AG04449 (cell line): ENCODE results near the gene EHD2.

Source experiments
- CTCF ChIA-PET: fragments of 350-600 bp; formaldehyde crosslinking; extraction: SDS; loops from one replicate; lab custom pipeline; 2021; ENCODE audit warnings: antibody characterized with exemption; lab: Yijun Ruan, JAX
- POLR2A ChIA-PET: fragments of 400-600, 350-600 bp; formaldehyde crosslinking; extraction: SDS; loops from one replicate; lab custom pipeline; 2020; ENCODE audit warnings: antibody characterized with exemption, inconsistent platforms; lab: Yijun Ruan, JAX
- DNase-seq: peaks from one replicate; pipeline ENCODE4 v3.0.0-alpha.2; 2010; ENCODE audit warnings: low read depth, low spot score
- H3K4me3 ChIP-seq: 2 replicates; pipeline ENCODE4 v1.5.1; 2011; ENCODE audit warnings: low read depth, mild to moderate bottlenecking, control low read depth, low read length
- CTCF ChIP-seq: IDR thresholded peaks from one replicate; pipeline ENCODE4 v1.5.1; 2011; ENCODE audit warnings: mild to moderate bottlenecking, moderate library complexity, low read length, control low read depth, inconsistent platforms; ENCODE audit not compliant: insufficient read depth; ENCODE audit errors: missing control alignments

The EHD2 gene

GRCh38 chr19:47673426-47673825 is 39.8 kb upstream of the EHD2 start:
- POLR2A ChIA-PET = no interaction called here
- no peak for DNase-seq
- CTCF ChIA-PET = no interaction called here
- H3K4me3 ChIP-seq = no peak overlapping the region
- TF ChIP-seq CTCF = no peak

- ChIA-PET CTCF (interaction anchor here (1.7 kb wide), 1 partner anchor 12 kb away, joined by 3 read pairs; no protein-coding TSS in a partner anchor), POLR2A (no interaction called here)
These were observed 38.7 kb upstream of the EHD2 start for GRCh38 chr19:47674548-47674947.

GRCh38 chr19:47675271-47675670 is 38.0 kb upstream of the EHD2 start:
- ChIA-PET CTCF (interaction anchor here (1.7 kb wide), 1 partner anchor 11 kb away, joined by 3 read pairs; no protein-coding TSS in a partner anchor), POLR2A (no interaction called here)
- no peak for DNase-seq
- no peak for TF ChIP-seq CTCF
- H3K4me3 ChIP-seq = no peak overlapping the region

More at GRCh38 chr19:47674548-47674947, 38.7 kb upstream of the EHD2 start:
- H3K4me3 ChIP-seq = no peak overlapping the region
- DNase-seq = no peak
- no peak for TF ChIP-seq CTCF

GRCh38 chr19:47675859-47676258 is 37.4 kb upstream of the EHD2 start:
- no peak overlapping the region for H3K4me3 ChIP-seq
- CTCF ChIA-PET = interaction anchor here (1.2 to 1.7 kb wide), 3 partner anchors 8 to 15 kb away, joined by 3 to 4 read pairs (median 4); no protein-coding TSS in a partner anchor
- TF ChIP-seq CTCF = no peak
- POLR2A ChIA-PET = no interaction called here
- no peak for DNase-seq

GRCh38 chr19:47676811-47677210 is 36.4 kb upstream of the EHD2 start:
- no peak for TF ChIP-seq CTCF
- H3K4me3 ChIP-seq = no peak overlapping the region
- no peak for DNase-seq
- ChIA-PET CTCF (interaction anchor here (1.2 to 1.3 kb wide), 2 partner anchors 9 to 14 kb away, joined by 4 read pairs; no protein-coding TSS in a partner anchor), POLR2A (no interaction called here)

GRCh38 chr19:47679251-47679900 is 33.8 kb upstream of the EHD2 start:
- POLR2A ChIA-PET = no interaction called here
- DNase-seq = no peak
- no peak overlapping the region for H3K4me3 ChIP-seq
- CTCF ChIA-PET = interaction anchor here (1.4 kb wide), 1 partner anchor 242 kb away, joined by 3 read pairs; no protein-coding TSS in a partner anchor
- no peak for TF ChIP-seq CTCF
